Activated effector memory CD4-positive, alpha-beta T cell treated with anti-CD3 and anti-CD28 coated beads, Interleukin-2, amount 50 U/mL, for 16 hours (primary cell): ENCODE results near the gene C9orf50.

Experiments
- DNase-seq: peaks from one replicate; pipeline ENCODE4 v3.0.0-alpha.2; 2020

Gene C9orf50

GRCh38 chr9:129586685-129587084, 34.2 kb downstream of the C9orf50 start:
- no peak for DNase-seq

GRCh38 chr9:129586245-129586644, 34.7 kb downstream of the C9orf50 start:
- no peak for DNase-seq

- DNase-seq: no peak
Measured at GRCh38 chr9:129585352-129585751, 35.5 kb downstream of the C9orf50 start.

GRCh38 chr9:129584136-129584535, 36.8 kb downstream of the C9orf50 start:
- peak; percentile 80 for DNase-seq

- no peak for DNase-seq
Measured at GRCh38 chr9:129583308-129584038, 37.4 kb downstream of the C9orf50 start.

GRCh38 chr9:129582855-129583254, 38.0 kb downstream of the C9orf50 start:
- DNase-seq: peak; percentile 67

- no peak for DNase-seq
Measured at GRCh38 chr9:129581505-129582189, 39.3 kb downstream of the C9orf50 start.

- peak; percentile 73 for DNase-seq
Measured at GRCh38 chr9:129580211-129580915, 40.5 kb downstream of the C9orf50 start.

- no peak for DNase-seq
Measured at GRCh38 chr9:129579294-129579693, 41.6 kb downstream of the C9orf50 start.

GRCh38 chr9:129576546-129577543, 44.1 kb downstream of the C9orf50 start:
- DNase-seq: no peak

GRCh38 chr9:129575818-129576217, 45.1 kb downstream of the C9orf50 start:
- DNase-seq: no peak

GRCh38 chr9:129574911-129575585, 45.9 kb downstream of the C9orf50 start:
- DNase-seq: no peak

- no peak for DNase-seq
Measured at GRCh38 chr9:129573977-129574376, 46.9 kb downstream of the C9orf50 start.

- DNase-seq: no peak
Measured at GRCh38 chr9:129572517-129572916, 48.4 kb downstream of the C9orf50 start.

- DNase-seq: no peak
Measured at GRCh38 chr9:129572052-129572425, 48.9 kb downstream of the C9orf50 start.

GRCh38 chr9:129571298-129572051, 49.4 kb downstream of the C9orf50 start:
- no peak for DNase-seq

- no peak for DNase-seq
Measured at GRCh38 chr9:129570450-129571297, 50.2 kb downstream of the C9orf50 start.

- no peak for DNase-seq
Measured at GRCh38 chr9:129569502-129570449, 51.1 kb downstream of the C9orf50 start.
